ENCODE results near the gene IQSEC1.

The IQSEC1 gene

GRCh38 chr3:12963922-12964701, 109.1 kb downstream of the IQSEC1 start:
- no peak for DNase-seq

GRCh38 chr3:12963231-12963896, 109.9 kb downstream of the IQSEC1 start:
- no peak for DNase-seq

DNA sequence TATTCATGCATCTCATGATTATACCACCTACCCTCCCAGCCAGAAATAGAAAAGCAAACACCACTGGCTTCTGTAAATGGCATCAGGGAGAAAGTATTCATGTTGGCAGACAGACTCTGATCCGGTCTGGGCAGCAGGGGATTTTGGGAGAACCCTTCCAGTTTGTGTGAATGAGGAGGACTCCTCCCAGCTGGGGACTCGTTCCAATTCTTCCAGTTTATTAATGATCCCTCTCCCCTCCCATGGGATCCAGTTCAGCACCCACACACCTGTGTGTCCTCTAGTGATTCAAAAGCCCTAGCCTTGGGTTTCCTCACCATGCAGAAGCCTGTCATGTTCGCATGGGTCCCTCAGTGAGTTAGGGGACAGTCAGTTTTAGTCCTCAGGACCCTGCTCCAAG, 110.9 kb downstream of the IQSEC1 start:
- DNase-seq = no peak

DNA sequence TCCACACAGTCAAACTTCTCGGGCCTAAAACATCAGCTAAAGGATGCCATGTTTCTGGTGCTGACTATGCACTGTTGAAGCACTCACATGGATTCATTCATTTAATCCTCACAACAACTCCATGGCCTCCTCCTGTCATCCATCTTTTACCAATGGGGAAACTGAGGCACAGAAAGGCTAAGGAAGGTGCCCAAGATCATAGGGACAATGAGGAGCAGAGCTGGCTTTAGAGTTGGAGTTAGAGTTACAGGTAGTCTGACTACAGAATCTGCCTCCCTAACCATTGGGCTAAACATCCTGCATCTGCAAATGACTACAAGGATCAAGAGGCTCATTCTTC, 111.6 kb downstream of the IQSEC1 start:
- DNase-seq = no peak

DNA sequence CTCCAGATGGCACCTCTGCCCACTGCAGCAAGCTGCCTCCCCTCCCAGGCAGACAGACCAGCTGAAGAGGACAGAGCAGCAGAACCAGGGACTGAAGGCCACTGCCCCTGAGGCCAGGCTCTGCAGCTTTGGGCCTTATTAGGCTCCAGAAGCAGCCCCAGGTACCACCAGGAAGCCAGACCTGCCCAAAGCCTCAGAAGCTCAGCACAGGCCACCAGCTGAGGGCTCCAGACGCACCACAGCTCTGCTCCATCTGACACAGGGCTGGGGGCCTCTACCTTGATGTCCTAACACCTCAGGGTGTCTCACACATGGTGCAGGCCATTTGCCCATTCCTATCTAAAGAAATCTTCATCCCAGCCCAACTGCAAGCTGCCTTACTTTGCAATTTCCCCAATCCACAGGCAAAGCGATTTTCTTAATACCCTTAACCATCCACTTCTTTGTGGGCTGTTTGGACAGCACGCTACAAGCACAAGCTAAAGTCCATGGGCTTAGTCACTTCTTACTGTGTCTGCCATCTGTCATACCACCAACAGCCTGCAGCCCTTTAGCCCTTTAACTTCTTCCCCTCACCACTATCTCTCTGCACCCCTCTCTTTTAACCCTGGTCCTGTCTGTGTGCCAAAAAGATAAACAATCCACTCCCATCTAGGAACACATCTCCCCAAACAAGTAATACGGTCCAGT, 112.1 kb downstream of the IQSEC1 start:
- no peak for DNase-seq

DNA sequence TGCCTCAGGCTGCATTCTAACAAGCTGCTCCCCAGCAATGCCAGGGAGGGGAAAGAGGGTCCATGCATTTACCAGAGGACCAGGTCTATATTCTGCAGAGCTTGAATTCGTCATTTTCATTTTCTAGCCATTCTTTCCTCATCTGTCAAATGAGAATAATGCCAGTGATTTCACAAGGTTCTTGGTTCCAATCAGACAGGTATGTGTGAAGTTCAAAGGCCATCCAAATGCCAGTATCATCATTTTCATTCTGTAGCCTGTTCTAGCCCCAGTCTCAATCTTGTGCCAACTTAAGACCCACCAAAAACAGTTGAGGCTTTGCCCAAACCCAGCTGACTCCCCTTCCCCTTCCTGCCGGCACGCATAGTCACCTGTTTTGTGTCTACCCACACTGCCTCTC, 112.7 kb downstream of the IQSEC1 start:
- DNase-seq = no peak

DNA sequence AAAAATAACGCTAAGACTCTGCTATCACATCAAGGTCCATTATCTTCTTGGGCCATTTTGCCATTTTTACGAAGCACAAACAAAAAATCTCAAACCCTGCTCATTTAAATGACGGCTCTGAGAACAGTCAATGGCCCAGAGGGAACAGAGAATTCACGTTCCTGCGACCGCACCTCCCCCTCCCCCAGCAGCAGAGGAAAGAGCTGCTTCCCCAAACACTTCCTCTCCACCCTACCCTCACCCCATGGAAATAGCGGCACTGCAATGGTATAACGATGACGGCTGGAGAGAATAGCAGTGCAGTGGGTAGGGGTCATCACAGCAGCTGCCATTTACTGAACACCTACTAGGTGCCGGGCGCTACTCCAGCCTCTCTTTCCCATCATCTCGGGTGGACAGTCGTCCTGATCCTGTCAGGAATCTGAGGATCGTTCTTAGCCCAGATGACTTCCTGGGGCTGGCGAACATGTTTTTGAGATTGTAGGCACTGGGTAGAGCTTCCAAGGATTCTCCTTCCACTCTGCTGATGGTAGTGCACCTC, 113.3 kb downstream of the IQSEC1 start:
- DNase-seq = no peak

- no peak for DNase-seq
Observed at GRCh38 chr3:12959410-12959809, 113.8 kb downstream of the IQSEC1 start.

DNA sequence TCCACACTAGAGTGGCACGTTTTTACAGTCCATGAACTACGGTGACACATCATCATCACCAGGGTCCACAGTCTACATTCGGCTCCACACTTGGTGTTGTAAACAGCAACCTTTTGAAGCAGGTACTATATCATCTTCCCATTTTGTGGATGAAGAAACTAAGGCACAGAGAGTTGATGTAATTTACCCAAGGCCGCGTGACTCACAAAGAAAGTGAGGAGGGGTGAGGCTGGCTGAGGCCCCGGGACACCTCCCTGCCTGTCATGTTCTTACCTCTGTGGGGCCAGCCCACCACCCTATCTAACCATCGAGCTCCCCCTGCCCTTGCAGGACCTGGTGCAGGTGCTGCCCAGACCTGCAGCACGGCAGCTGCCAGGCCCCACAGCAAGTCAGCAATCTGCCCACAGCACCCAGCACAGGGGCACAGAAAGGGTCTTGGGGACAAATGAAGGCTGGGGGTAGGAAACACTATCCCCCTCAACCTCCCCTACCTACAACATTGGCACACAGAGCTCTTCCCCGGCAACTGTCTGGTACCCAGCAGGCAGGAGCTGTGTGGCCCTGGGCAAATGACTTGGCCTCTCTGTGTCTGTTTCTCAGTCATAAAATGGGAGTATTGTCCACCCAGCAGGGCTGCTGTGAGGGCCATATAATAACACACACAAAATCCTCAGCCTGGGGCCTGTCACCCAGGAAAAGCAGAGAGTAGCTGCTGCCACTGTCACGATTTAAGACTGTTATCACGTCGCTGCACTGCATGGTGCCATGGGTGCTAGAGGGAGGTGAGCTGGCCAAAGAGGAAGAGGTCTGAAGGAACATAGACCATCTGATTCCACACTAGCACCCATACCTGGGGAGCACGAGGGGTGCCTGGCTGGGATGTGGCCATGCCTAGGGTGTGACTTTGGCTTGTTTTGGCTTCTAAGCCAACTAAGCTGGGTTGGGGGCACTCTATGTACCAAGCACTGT, 115.1 kb downstream of the IQSEC1 start:
- DNase-seq = no peak

DNA sequence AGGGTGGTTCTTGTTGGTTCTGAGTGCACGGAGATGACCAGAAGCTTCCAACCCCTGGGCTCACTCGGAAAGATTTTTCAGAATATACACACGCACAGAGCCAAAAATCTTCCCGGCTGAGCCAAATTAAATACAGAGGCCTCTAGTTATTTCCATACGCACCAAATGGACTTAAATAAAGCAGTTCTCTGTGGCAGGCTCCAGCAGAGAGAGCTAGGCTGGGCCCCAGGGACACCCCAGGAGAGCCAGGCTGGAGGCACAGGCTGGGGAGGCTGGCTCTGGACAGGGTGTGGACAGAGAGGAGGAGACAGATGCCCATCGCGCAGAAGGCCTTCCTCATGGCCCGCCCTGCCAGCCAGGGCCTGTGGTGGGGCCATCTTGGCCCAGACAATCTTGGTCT, 115.9 kb downstream of the IQSEC1 start:
- DNase-seq = no peak

GRCh38 chr3:12956316-12956660, 116.9 kb downstream of the IQSEC1 start:
- DNase-seq = no peak

DNA sequence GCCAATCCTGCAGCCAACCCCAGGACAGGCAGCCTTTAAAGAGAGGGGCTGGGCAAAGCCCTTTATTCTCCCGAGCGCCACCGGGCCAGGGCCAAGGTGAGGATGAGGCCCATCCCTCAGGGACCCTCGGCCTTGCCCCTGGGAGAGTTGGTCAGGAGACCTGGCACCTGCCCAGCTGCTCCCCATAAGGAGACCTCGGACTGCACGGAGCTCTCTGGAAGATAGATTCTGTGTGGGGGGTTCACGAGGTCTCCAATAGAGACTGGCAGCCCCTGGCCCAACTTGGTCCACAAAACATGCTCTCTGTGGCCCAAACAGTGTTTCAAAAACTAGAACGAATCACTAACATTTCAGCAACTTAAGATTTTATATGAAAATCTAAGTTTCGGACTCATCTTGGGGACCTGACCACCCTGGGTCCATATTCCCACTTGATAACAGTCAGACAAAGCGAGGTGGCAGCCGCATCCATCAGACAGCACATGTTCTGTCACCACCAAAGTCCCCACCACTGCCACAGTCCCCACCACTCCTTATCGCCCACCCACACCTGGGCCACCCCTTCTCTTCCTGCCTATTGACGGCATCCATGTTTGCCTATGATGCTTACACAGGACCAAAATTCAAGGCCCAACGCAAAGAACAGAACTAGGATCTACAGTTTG, 117.4 kb downstream of the IQSEC1 start:
- no peak for DNase-seq

DNA sequence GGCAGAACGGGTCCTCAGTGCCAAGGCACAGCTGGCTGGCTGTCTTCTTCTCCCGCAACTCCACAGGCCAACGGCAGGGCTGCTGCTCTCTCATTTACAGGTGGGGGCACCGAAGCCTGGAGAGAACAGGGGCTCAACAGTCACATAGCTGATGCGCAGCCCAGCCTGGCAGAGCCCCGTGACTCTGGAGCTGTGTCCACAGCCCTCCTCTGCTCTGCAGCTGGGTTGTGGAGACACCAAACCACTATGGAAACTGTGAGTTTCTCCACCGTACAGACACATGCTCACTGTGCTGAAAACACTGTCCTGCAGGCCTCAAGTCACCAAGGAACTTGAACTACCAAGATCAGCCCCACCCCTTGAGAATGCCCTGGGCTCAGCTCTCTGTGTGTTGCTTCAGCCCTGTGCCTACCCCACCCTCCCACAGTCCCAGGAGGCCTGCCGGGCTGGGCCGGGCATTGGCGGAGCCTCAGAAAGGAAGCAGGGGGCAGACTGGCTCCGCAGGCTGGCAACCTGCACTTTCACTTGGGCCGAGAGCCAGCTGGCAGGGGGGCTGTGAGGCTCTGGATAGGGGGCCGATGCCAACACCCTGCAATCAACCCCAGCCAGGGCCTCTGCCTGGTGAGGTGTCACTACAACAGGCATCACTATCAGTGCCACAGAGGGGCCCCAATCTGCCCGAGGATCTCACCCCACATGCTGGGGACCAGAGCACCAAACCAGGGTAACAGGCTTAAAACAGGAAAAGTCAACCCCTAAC, 118.2 kb downstream of the IQSEC1 start:
- no peak for DNase-seq

DNA sequence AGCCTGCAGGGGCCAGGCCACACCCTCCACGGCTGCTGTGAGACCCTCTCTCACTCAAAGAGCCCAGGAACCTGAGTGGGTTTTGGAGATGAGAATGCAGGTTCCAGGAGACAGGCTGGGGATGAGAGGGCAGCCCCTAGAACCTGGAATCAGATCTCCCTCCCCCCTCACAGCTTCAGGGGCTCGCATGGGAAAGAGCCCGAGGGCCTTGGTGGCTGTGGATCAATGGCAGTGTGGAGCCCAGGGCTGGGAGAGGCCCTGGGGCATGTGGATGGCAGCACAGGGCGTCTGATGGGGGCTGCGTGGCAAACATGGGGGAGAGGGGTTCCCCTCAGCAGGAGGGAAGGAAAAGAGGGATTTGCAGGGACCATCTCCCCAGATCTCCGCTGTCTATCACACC, 119.0 kb downstream of the IQSEC1 start:
- DNase-seq = no peak

GRCh38 chr3:12953201-12953995, 119.8 kb downstream of the IQSEC1 start:
- DNase-seq = no peak

- DNase-seq = no peak
Observed at GRCh38 chr3:12952343-12953200, 120.7 kb downstream of the IQSEC1 start.

- DNase-seq = no peak
Observed at GRCh38 chr3:12948891-12949711, 124.1 kb downstream of the IQSEC1 start.

- DNase-seq = no peak
Observed at GRCh38 chr3:12948371-12948770, 124.9 kb downstream of the IQSEC1 start.

Measured in NCI-H1930 (cell line).